Glutamatergic neuron (in vitro differentiated cells): Measurements from ENCODE around the gene KIF20B. TPM values are rescaled to one million over a fixed set of nuclear protein-coding genes. Genes with fewer than 3 reads are reported as not detected.

Source experiments
- DNase-seq: peaks from one replicate; pipeline ENCODE4 v3.0.0; 2022
- H3K27ac Mint-ChIP-seq: one replicate; pipeline ENCODE4 v1.8.0; 2020; ENCODE audit warnings: mild to moderate bottlenecking, mixed read lengths, inconsistent platforms; ENCODE audit not compliant: unreplicated experiment
- H3K27me3 Mint-ChIP-seq: one replicate; pipeline ENCODE4 v1.8.0; 2020; ENCODE audit warnings: mild to moderate bottlenecking, moderate library complexity, mixed read lengths, inconsistent platforms; ENCODE audit not compliant: unreplicated experiment
- H3K36me3 Mint-ChIP-seq: one replicate; pipeline ENCODE4 v1.8.0; 2020; ENCODE audit warnings: mild to moderate bottlenecking, mixed read lengths, inconsistent platforms; ENCODE audit not compliant: unreplicated experiment
- H3K4me1 Mint-ChIP-seq: one replicate; pipeline ENCODE4 v1.8.0; 2020; ENCODE audit warnings: mild to moderate bottlenecking, low read depth, mixed read lengths, inconsistent platforms; ENCODE audit not compliant: unreplicated experiment
- H3K4me3 Mint-ChIP-seq: one replicate; pipeline ENCODE4 v1.8.0; 2020; ENCODE audit warnings: mild to moderate bottlenecking, mixed read lengths, inconsistent platforms; ENCODE audit not compliant: unreplicated experiment
- H3K9me3 Mint-ChIP-seq: one replicate; pipeline ENCODE4 v1.8.0; 2020; ENCODE audit warnings: mild to moderate bottlenecking, moderate library complexity, mixed read lengths, inconsistent platforms; ENCODE audit not compliant: unreplicated experiment
- CTCF ChIP-seq: fragments of 200-600 bp; sonication (generic); IDR thresholded peaks from one replicate; pipeline ENCODE4 v1.5.0; 2021; ENCODE audit not compliant: partially characterized antibody, unreplicated experiment
- total RNA-seq: library from RNA; stranded (reverse); fragmentation: NEBNext Ultra II Directional; extraction: Animal tissue kit (Norgen Biotek cat#: 25700); gene quantifications from one replicate; pipeline ENCODE4 v1.2.1, GENCODE V29; 2021; ENCODE audit not compliant: unreplicated experiment

KIF20B gene
- total RNA-seq, 1 donor from 2014 or later = 10.7 TPM

GRCh38 chr10:89782470-89782869 is 81.1 kb downstream of the KIF20B start:
- H3K9me3 Mint-ChIP-seq = peaks cover 2% of the 10 kb centered on the region
- no peak overlapping the region for H3K4me3 Mint-ChIP-seq
- no peaks in the 10 kb centered on the region for H3K27me3 Mint-ChIP-seq
- H3K4me1 Mint-ChIP-seq = peaks cover 10% of the 10 kb centered on the region
- no peak overlapping the region for H3K27ac Mint-ChIP-seq
- no peak for TF ChIP-seq CTCF
- DNase-seq = no peak
- peaks cover 2% of the 10 kb centered on the region for H3K36me3 Mint-ChIP-seq

GRCh38 chr10:89783406-89783805 is 82.0 kb downstream of the KIF20B start:
- H3K27ac Mint-ChIP-seq = no peak overlapping the region
- no peak overlapping the region for H3K4me3 Mint-ChIP-seq
- no peak for DNase-seq
- peaks cover 10% of the 10 kb centered on the region for H3K4me1 Mint-ChIP-seq
- H3K36me3 Mint-ChIP-seq = no peaks in the 10 kb centered on the region
- TF ChIP-seq CTCF = no peak
- peaks cover 2% of the 10 kb centered on the region for H3K9me3 Mint-ChIP-seq
- H3K27me3 Mint-ChIP-seq = no peaks in the 10 kb centered on the region

GRCh38 chr10:89785095-89785494 is 83.7 kb downstream of the KIF20B start:
- no peak for TF ChIP-seq CTCF
- Mint-ChIP-seq H3K9me3 (no peaks in the 10 kb centered on the region), H3K4me3 (no peak overlapping the region), H3K4me1 (peaks cover 11% of the 10 kb centered on the region), H3K27ac (no peak overlapping the region), H3K27me3 (no peaks in the 10 kb centered on the region), H3K36me3 (no peaks in the 10 kb centered on the region)
- no peak for DNase-seq

GRCh38 chr10:89789188-89789877 is 87.9 kb downstream of the KIF20B start:
- Mint-ChIP-seq H3K9me3 (no peaks in the 10 kb centered on the region), H3K27ac (no peak overlapping the region), H3K4me3 (no peak overlapping the region), H3K27me3 (no peaks in the 10 kb centered on the region), H3K36me3 (no peaks in the 10 kb centered on the region), H3K4me1 (peaks cover 10% of the 10 kb centered on the region)
- DNase-seq = no peak
- TF ChIP-seq CTCF = no peak

- Mint-ChIP-seq H3K36me3 (no peaks in the 10 kb centered on the region), H3K4me1 (peaks cover 15% of the 10 kb centered on the region), H3K27ac (no peak overlapping the region), H3K4me3 (no peak overlapping the region), H3K9me3 (no peaks in the 10 kb centered on the region), H3K27me3 (no peaks in the 10 kb centered on the region)
- DNase-seq = no peak
- TF ChIP-seq CTCF = no peak
Measured at GRCh38 chr10:89792187-89792586, 90.8 kb downstream of the KIF20B start.
